ENCODE data around the gene SMARCD1.
"Not testable (repeated sequence)": the region's sequence is repeated elsewhere in the genome, so short reads cannot be mapped to it uniquely, and the experiment has no call there.

Gene SMARCD1

GRCh38 chr12:50077099-50077498 is 8.0 kb upstream of the SMARCD1 start:
- DNase-seq (ENCODE audit: low spot score), result no peak

- DNase-seq (ENCODE audit: low spot score), result no peak
Observed at GRCh38 chr12:50078281-50078680, 6.9 kb upstream of the SMARCD1 start.

GRCh38 chr12:50079771-50080170 is 5.4 kb upstream of the SMARCD1 start:
- DNase-seq (ENCODE audit: low spot score), result no peak

- no peak for DNase-seq (ENCODE audit: low spot score)
Observed at GRCh38 chr12:50081096-50081808, 3.9 kb upstream of the SMARCD1 start.

- DNase-seq (ENCODE audit: low spot score), result no peak
Observed at GRCh38 chr12:50082644-50083043, 2.5 kb upstream of the SMARCD1 start.

GRCh38 chr12:50083301-50083700 is 1.8 kb upstream of the SMARCD1 start:
- DNase-seq (ENCODE audit: low spot score), result no peak

- DNase-seq (ENCODE audit: low spot score), result not testable (repeated sequence)
Observed at GRCh38 chr12:50084409-50084774, 750 bp upstream of the SMARCD1 start.

- DNase-seq (ENCODE audit: low spot score), result no peak
Observed at GRCh38 chr12:50085615-50086072, 502 bp downstream of the SMARCD1 start.

GRCh38 chr12:50086148-50086547 is 1.0 kb downstream of the SMARCD1 start:
- DNase-seq (ENCODE audit: low spot score), result no peak

GRCh38 chr12:50087151-50087550 is 2.0 kb downstream of the SMARCD1 start:
- DNase-seq (ENCODE audit: low spot score), result no peak

- peak; percentile 69 for DNase-seq (ENCODE audit: low spot score)
Observed at GRCh38 chr12:50087995-50088394, 2.9 kb downstream of the SMARCD1 start.

- peak; percentile 86 for DNase-seq (ENCODE audit: low spot score)
Observed at GRCh38 chr12:50088577-50089335, 3.6 kb downstream of the SMARCD1 start.

GRCh38 chr12:50089730-50090129 is 4.6 kb downstream of the SMARCD1 start:
- no peak for DNase-seq (ENCODE audit: low spot score)

- DNase-seq (ENCODE audit: low spot score), result no peak
Observed at GRCh38 chr12:50090391-50090790, 5.2 kb downstream of the SMARCD1 start.

- DNase-seq (ENCODE audit: low spot score), result no peak
Observed at GRCh38 chr12:50097952-50098351, 12.8 kb downstream of the SMARCD1 start.

GRCh38 chr12:50099302-50100008 is 14.3 kb downstream of the SMARCD1 start:
- DNase-seq (ENCODE audit: low spot score), result no peak

GRCh38 chr12:50100561-50100960 is 15.4 kb downstream of the SMARCD1 start:
- no peak for DNase-seq (ENCODE audit: low spot score)

GRCh38 chr12:50101663-50102062 is 16.5 kb downstream of the SMARCD1 start:
- peak; percentile 74 for DNase-seq (ENCODE audit: low spot score)

GRCh38 chr12:50102131-50102531 is 17.0 kb downstream of the SMARCD1 start:
- DNase-seq (ENCODE audit: low spot score), result peak; percentile 92

- no peak for DNase-seq (ENCODE audit: low spot score)
Observed at GRCh38 chr12:50102646-50103309, 17.6 kb downstream of the SMARCD1 start.

- DNase-seq (ENCODE audit: low spot score), result no peak
Observed at GRCh38 chr12:50103351-50103750, 18.2 kb downstream of the SMARCD1 start.

GRCh38 chr12:50103767-50104321 is 18.7 kb downstream of the SMARCD1 start, which contains the start of gene GPD1:
TSS of gene GPD1 (plus strand) at chr12:50104008. CDS start at chr12:50104051, 43 bp downstream.
- peak; percentile 86 for DNase-seq (ENCODE audit: low spot score)
